ACC112 (cell line): ENCODE data around the gene PHF14.
"Not testable (repeated sequence)": the region's sequence is repeated elsewhere in the genome, so short reads cannot be mapped to it uniquely, and the experiment has no call there.

Source experiments
- H2AFZ ChIP-seq: fragments of 200-600 bp; sonication (generic); one replicate; pipeline ENCODE4 v1.6.0; 2017; ENCODE audit warnings: antibody characterized with exemption, low read length; ENCODE audit not compliant: unreplicated experiment
- H3K27ac ChIP-seq: fragments of 200-600 bp; sonication (generic); 2 replicates; pipeline ENCODE4 v1.5.1; 2014; ENCODE audit warnings: low read depth, mild to moderate bottlenecking, antibody characterized with exemption, low read length, moderate library complexity
- H3K27me3 ChIP-seq: fragments of 200-600 bp; sonication (generic); 2 replicates; pipeline ENCODE4 v1.6.1; 2014; ENCODE audit warnings: mild to moderate bottlenecking, antibody characterized with exemption, low read length, moderate library complexity, mixed read lengths; ENCODE audit not compliant: insufficient read depth
- H3K36me3 ChIP-seq: fragments of 200-600 bp; sonication (generic); 2 replicates; pipeline ENCODE4 v1.6.1; 2016; ENCODE audit warnings: mild to moderate bottlenecking, antibody characterized with exemption, low read length, moderate library complexity, mixed read lengths; ENCODE audit not compliant: insufficient read depth
- H3K4me1 ChIP-seq: fragments of 200-600 bp; sonication (generic); one replicate; pipeline ENCODE4 v1.6.1; 2016; ENCODE audit warnings: low read length, mixed read lengths; ENCODE audit not compliant: insufficient read depth, unreplicated experiment, control insufficient read depth
- H3K4me3 ChIP-seq: fragments of 200-600 bp; sonication (generic); 2 replicates; pipeline ENCODE4 v1.5.1; 2014; ENCODE audit warnings: mild to moderate bottlenecking, low read depth, low read length
- H3K79me2 ChIP-seq: fragments of 200-600 bp; sonication (generic); one replicate; pipeline ENCODE4 v1.6.0; 2016; ENCODE audit warnings: low read length; ENCODE audit not compliant: control insufficient read depth, unreplicated experiment, insufficient read depth

Gene PHF14, protein sequence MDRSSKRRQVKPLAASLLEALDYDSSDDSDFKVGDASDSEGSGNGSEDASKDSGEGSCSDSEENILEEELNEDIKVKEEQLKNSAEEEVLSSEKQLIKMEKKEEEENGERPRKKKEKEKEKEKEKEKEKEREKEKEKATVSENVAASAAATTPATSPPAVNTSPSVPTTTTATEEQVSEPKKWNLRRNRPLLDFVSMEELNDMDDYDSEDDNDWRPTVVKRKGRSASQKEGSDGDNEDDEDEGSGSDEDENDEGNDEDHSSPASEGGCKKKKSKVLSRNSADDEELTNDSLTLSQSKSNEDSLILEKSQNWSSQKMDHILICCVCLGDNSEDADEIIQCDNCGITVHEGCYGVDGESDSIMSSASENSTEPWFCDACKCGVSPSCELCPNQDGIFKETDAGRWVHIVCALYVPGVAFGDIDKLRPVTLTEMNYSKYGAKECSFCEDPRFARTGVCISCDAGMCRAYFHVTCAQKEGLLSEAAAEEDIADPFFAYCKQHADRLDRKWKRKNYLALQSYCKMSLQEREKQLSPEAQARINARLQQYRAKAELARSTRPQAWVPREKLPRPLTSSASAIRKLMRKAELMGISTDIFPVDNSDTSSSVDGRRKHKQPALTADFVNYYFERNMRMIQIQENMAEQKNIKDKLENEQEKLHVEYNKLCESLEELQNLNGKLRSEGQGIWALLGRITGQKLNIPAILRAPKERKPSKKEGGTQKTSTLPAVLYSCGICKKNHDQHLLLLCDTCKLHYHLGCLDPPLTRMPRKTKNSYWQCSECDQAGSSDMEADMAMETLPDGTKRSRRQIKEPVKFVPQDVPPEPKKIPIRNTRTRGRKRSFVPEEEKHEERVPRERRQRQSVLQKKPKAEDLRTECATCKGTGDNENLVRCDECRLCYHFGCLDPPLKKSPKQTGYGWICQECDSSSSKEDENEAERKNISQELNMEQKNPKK

DNA sequence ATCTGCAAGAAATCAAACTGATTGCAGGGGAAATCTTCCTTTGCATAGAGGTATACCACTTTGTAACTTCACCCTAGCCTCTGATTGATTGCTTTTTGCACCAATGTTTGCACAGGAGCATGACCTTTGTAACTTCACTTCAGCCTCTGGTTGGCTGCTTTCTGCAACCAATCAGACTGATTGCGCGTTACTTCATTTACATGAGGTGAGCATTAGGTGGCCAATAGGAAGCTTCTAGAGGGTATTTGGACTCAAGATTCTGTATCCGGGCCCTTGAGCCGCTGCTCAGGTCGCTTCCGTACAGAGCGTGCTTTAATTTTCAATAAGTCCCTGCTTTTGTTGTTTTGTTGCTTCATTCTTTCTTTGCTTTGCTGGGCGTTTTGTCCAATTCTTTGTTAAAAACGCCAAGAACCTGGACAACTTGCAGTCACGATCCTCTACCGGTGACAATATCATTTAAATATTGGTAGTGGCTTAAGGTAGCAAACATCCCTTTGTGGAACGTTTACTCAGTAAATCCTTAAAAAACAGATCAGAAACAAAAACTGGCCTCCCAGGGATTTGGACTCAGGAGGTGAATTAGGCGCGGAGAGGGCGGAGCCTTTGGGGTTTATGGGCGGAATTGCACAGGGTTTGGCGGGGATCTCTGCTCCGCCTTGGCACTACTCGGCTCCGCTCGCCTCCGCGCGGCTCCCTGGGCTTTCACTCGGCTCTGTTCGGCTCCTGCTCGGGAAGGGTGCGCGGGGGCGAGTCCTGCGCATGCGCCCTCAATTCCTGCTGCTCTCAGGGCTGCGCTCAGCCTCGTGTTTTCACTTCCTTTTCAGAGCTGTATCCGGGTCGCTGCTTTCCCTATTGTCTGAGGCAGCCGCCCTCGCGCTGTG, at the start of gene PHF14:
TSS of gene PHF14 (plus strand) at position 812 of the 881 bp plus-strand sequence. CDS start 452 bp downstream, outside the sequence.
- Histone ChIP-seq H3K36me3 (peaks cover 6% of the 10 kb centered on the region; the same call in 1 of the 2 replicates), H3K79me2 (peaks cover 11% of the 10 kb centered on the region), H2AFZ (peak within 1 kb of the TSS; percentile 97), H3K4me3 (peak within 1 kb of the TSS; percentile 100), H3K27ac (no peak within 1 kb of the TSS), H3K27me3 (peaks cover 17% of the 10 kb centered on the region), H3K4me1 (no peaks in the 10 kb centered on the region)

GRCh38 chr7:10924370-10924769, 49.3 kb upstream of the PHF14 start:
- H3K4me3 ChIP-seq: no peak overlapping the region
- no peaks in the 10 kb centered on the region for H3K79me2 ChIP-seq
- peaks cover 4% of the 10 kb centered on the region for H3K27me3 ChIP-seq
- no peak overlapping the region for H3K27ac ChIP-seq
- H3K36me3 ChIP-seq: no peaks in the 10 kb centered on the region
- H3K4me1 ChIP-seq: no peaks in the 10 kb centered on the region
- H2AFZ ChIP-seq: no peak overlapping the region

GRCh38 chr7:10928203-10928602, 45.5 kb upstream of the PHF14 start:
- H3K4me3 ChIP-seq, H3K27me3 ChIP-seq, H2AFZ ChIP-seq, H3K27ac ChIP-seq, H3K4me1 ChIP-seq, H3K79me2 ChIP-seq: not testable (repeated sequence)
- peaks cover 11% of the 10 kb centered on the region; the same call in 1 of the 2 replicates for H3K36me3 ChIP-seq

GRCh38 chr7:10930551-10930950, 43.1 kb upstream of the PHF14 start:
- peaks cover 10% of the 10 kb centered on the region for H3K4me1 ChIP-seq
- H3K27ac ChIP-seq: no peak overlapping the region
- H3K27me3 ChIP-seq: no peaks in the 10 kb centered on the region
- H3K4me3 ChIP-seq: no peak overlapping the region
- peaks cover 14% of the 10 kb centered on the region; the same call in 1 of the 2 replicates for H3K36me3 ChIP-seq
- H2AFZ ChIP-seq: no peak overlapping the region
- peaks cover 2% of the 10 kb centered on the region for H3K79me2 ChIP-seq

DNA sequence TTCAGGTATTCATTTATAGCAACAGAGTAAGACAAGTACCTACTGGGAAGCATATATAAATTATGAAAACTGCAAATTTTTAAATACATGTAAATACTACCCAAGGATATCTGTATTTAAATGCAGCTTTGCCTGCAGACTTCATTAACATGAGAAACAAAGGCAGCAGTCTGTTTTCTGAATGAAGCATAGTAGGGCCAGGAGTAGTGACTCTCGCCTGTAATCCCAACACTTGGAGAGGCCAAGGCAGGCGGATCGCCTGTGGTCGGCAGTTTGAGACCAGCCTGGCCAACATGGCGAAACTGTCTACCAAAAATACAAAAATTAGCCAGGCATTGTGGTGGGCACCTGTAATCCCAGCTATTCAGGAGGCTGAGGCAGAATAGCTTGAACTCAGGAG, 42.5 kb upstream of the PHF14 start:
- H3K4me3 ChIP-seq: no peak overlapping the region
- peaks cover 15% of the 10 kb centered on the region; the same call in 1 of the 2 replicates for H3K36me3 ChIP-seq
- peaks cover 8% of the 10 kb centered on the region for H3K79me2 ChIP-seq
- peaks cover 10% of the 10 kb centered on the region for H3K4me1 ChIP-seq
- H2AFZ ChIP-seq: no peak overlapping the region
- H3K27ac ChIP-seq: no peak overlapping the region
- H3K27me3 ChIP-seq: no peaks in the 10 kb centered on the region

- peaks cover 19% of the 10 kb centered on the region for H3K4me1 ChIP-seq
- no peak overlapping the region for H2AFZ ChIP-seq
- H3K36me3 ChIP-seq: peaks cover 30% of the 10 kb centered on the region
- peak overlapping the region; percentile 47 for H3K27ac ChIP-seq
- H3K79me2 ChIP-seq: peaks cover 37% of the 10 kb centered on the region
- H3K4me3 ChIP-seq: no peak overlapping the region
- H3K27me3 ChIP-seq: no peaks in the 10 kb centered on the region
Observed at GRCh38 chr7:10934292-10934691, 39.4 kb upstream of the PHF14 start.

DNA sequence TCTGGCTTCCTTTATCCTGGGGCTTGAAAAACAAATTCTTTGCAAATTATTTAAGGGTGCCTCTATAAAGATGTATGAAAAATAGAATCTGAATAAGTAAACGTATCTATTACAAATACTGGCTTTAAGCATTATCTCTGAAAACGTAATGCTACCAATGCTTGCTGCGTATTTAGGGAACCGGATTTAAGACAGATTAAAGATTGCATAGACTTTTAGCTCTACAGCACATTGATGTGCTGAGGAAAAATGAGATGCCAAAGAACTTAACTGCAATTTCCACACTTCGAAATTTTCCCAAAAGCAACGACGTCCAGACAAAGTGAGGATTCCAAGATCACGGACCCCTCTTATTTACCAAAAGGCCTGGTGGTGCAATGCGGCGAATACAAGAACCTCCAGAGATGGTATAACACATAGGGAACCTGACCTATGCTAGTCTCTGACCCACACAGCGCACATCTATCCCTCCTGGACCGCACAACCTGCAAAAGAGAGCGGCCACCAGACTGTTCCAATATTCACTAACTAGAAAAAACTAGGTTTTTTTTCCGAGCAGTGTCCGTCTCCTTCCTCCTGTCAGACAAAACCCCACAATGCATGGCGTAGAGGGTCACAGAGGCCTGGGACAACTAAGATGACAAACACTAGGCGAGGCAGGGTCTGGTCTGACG, 34.3 kb upstream of the PHF14 start:
- Histone ChIP-seq H3K79me2 (peaks cover 44% of the 10 kb centered on the region), H3K27me3 (no peaks in the 10 kb centered on the region), H3K4me3 (peak overlapping the region; percentile 98), H3K27ac (peak overlapping the region; percentile 97), H3K4me1 (peaks cover 21% of the 10 kb centered on the region), H2AFZ (peak overlapping the region; percentile 96), H3K36me3 (peaks cover 17% of the 10 kb centered on the region)

- Histone ChIP-seq H3K79me2 (peaks cover 44% of the 10 kb centered on the region), H2AFZ (peak overlapping the region; percentile 98), H3K27me3 (no peaks in the 10 kb centered on the region), H3K4me3 (peak overlapping the region; percentile 98), H3K4me1 (peaks cover 18% of the 10 kb centered on the region), H3K36me3 (peaks cover 17% of the 10 kb centered on the region), H3K27ac (peak overlapping the region; percentile 97)
Observed at GRCh38 chr7:10939911-10940703, 33.6 kb upstream of the PHF14 start.

GRCh38 chr7:10940704-10941355, 32.8 kb upstream of the PHF14 start:
- peak overlapping the region; percentile 98 for H2AFZ ChIP-seq
- peaks cover 40% of the 10 kb centered on the region for H3K79me2 ChIP-seq
- H3K4me1 ChIP-seq: peaks cover 15% of the 10 kb centered on the region
- H3K27ac ChIP-seq: peak overlapping the region; percentile 97
- H3K36me3 ChIP-seq: peaks cover 17% of the 10 kb centered on the region
- H3K4me3 ChIP-seq: peak overlapping the region; percentile 98
- H3K27me3 ChIP-seq: no peaks in the 10 kb centered on the region
